DMS153 treated with DMSO at 0.1 percent for 48 hours (cell line): ENCODE measurements around the gene HIBCH.
A peak's percentile ranks its signal among the peaks of the same experiment; 100 is the strongest.
"Not testable (repeated sequence)": the region's sequence is repeated elsewhere in the genome, so short reads cannot be mapped to it uniquely, and the experiment has no call there.

Experiments
- DNase-seq: peaks from one replicate; lab custom pipeline; 2025; ENCODE audit not compliant: unreplicated experiment; lab: John Stamatoyannopoulos, UW

HIBCH gene

DNA sequence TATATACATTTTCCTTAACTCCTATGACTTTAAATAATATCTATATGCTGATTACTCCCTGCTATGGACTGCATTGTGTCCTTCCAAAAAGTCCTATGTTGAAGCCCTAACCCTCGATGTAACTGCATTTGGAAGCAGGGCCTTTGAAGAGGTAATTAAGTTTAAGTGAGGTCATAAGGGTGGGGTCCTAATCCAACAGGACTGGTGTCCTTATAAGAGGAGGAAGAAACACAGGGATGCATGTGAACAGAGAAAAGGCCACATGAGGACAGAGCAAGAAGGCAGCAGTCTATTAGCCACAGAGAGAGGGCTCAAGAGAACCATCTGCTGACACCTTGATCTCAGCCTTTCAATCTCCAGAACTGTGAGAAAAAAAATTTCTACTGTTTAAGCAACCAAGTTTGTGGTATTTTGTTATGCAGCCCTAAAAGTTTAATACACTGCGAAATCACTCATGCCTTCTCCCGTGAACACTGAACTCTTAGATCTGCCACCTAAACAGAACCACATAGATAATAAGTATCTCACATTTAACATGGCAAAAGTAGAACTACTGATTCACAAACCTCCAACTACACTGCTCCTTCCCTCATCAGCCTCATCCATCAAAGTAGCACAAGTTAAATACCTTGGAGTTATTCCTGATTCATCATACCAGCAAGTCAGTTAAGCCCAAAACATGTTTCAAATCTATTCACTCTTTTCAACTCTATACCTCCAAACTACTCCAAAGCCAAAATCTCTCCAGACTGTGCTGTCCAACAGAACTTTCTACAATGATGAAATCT is 65.4 kb downstream of the HIBCH start:
- DNase-seq, result no peak

DNA sequence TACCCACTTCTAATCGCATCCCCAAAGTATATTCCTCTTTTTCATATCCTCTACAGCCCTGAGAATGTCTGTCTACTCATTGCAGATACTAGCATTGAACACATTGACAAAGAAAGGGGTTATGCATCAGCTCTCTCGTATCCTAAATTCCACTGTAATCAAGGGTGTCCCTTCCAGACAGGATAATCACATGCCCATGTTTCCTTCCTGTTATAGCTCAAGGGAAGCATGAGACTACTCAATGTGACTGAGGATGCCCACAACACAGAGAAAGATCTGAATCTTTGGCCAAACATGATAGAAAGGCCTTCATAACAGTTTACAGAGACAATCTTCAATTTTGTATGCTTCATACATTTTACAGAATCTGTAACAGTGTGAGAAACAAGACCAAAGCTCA is 69.2 kb downstream of the HIBCH start:
- no peak for DNase-seq

DNA sequence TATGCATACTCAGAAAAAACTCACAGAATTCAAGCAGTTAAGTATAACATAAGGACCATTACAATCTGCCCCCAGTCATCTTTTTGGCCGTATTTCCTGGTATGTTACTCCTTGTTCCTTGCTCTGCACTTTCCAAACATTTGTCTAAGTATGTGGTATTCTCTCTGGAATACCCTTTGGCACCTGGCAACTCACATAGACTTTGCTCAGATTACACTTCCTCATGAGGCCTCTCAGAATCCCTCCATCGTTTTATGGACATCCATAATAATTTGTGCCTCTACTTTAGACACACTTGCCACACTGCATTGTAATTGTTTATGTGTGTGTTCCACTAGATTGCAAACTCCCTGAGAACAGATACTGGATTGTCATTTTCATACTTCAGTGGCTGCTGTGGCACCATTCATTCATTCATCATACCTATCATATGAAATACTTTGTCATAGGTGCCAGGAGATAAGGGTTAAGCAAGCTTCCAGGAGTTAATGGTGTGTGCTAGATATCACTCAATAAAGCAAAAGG is 84.0 kb downstream of the HIBCH start:
- no peak for DNase-seq

DNA sequence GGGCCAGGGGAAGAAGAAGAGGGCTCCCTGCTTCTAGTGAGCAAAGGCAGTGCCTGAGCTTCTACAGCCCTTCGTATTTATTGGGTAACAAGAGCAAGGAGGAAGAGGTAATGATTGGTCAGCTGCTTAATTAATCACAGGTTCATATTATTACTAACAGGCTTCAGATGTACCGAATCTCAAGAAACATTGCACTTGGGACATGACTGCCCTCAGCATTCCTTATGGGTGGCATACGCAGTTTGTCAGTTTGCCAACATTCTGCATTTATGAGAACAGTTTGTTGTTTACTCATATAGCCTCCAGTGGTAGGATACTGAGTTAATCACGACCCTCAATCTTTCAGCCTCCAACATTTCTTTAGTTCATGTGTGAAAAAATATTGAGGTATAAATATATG is 84.5 kb downstream of the HIBCH start:
- DNase-seq, result no peak

DNA sequence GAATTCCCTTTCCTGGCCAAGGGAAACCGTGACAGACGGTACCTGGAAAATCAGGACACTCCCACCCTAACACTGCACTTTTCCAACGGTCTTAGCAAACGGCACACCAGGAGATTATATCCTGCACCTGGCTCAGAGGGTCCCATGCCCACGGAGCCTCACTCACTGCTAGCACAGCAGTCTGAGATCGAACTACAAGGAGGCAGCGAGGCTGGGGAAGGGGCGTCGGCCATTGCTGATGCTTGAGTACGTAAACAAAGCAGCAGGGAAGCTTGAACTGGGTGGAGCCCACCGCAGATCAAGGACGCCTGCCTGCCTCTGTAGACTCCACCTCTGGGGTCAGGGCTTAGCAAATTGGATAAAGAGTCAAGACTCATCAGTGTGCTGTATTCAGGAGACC is 95.6 kb downstream of the HIBCH start:
- not testable (repeated sequence) for DNase-seq

DNA sequence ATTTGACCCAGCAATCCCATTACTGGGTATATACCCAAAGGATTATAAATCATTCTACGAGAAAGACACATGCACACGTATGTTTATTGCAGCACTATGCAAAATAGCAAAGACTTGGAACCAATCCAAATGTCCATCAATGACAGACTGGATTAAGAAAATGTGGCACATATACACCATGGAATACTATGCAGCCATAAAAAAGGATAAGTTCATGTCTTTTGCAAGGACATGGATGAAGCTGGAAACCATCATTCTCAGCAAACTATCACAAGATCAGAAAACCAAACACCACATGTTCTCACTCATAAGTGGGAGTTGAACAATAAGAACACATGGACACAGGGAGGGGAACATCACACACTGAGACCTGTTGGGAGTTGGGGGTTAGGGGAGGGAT is 96.9 kb downstream of the HIBCH start:
- not testable (repeated sequence) for DNase-seq

DNA sequence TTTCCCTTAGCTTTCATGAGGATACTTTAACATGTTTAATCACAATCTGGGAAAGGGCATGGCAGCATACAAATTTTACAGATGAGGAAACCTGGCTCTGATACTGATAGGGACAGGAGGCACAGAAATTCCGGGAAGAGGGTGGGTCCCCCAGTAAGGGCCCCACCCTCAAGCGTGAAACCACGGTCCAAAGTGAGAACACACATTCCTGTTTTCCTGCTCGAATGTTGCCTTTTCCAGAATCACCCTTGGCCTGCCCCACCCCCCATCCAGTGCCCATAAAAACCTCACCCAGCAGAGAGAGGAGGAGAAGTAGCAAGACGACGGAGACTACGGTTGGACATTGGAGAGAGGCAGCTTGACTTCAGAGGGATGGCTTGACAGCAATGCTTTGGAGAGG is 98.2 kb downstream of the HIBCH start:
- no peak for DNase-seq

DNA sequence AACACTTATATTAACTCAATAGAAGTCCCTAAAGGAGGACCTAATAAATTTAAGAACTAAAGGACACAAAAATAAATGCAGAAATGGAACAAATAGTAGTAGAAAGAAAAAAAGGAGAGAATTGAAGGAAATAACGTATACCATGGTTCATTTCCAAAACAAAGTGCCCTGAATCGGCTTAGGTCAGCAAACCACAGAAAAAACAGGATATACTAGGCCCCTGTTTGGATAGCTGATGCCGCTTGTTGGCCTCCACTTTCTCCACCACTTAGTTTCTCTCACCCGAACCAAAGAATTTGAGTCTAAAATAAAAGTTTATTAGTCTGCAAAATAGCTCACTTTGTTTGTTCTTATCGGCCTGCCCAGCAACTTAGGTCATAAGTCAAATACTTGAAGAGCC is 100.4 kb downstream of the HIBCH start:
- no peak for DNase-seq

DNA sequence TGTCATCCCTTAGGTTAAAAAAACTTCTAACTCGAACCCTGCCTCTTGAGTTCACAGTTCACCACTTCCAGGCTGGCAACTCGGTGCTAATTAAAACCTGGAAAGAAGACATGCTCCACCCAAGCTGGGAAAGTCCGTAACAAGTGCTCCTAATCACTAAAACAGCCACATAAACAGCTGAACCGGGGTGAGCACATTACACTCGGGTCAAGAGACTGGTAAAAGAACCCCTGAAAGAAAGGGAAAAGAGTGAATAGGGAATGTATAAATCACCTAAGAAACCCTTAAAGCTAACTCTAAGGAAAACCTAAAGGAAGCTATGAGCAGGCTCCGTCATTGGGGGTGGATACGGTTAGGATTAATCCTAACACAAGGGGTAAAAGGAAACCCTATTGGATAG is 102.0 kb downstream of the HIBCH start:
- DNase-seq, result no peak

DNA sequence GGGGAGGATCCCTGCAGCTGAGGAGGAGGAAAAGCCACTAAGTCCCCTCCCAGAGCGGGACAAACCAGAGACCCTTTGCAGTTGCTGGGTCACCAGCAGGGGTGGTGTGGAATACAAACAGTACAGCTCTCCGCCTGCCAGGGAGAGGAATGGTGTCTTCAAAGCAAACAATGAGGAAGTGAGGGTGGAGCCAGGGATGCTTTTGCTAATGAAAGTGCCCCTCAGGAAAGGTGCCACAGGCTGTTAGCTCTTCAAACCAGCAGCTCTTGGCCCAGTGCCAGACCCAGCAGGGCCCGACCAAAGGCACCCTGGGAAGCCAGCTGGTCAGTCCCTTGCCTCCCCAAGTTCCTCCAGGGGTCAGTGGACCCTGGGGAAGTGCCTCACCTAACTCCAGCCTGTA is 102.8 kb downstream of the HIBCH start:
- peak; percentile 16 for DNase-seq

DNA sequence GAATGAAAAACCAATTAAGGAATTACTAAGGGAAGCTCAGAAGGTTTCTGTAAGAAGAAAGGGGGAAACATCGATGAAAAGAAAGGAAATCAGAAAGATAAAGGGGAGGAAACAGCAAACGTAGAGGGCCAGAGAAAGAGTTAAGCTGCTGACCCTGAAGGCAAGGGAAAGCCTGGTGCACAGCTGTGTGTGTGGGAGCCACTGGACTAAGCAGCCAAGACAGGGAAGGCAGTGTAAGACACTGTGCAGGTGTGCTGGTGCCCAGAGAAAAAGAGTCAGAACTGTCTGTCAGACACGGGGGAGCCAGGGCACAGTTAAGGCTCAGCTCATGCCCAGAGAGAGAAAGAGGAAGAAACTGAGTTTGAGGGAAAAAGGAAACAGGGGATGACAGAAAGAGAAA is 104.0 kb downstream of the HIBCH start:
- DNase-seq, result no peak

DNA sequence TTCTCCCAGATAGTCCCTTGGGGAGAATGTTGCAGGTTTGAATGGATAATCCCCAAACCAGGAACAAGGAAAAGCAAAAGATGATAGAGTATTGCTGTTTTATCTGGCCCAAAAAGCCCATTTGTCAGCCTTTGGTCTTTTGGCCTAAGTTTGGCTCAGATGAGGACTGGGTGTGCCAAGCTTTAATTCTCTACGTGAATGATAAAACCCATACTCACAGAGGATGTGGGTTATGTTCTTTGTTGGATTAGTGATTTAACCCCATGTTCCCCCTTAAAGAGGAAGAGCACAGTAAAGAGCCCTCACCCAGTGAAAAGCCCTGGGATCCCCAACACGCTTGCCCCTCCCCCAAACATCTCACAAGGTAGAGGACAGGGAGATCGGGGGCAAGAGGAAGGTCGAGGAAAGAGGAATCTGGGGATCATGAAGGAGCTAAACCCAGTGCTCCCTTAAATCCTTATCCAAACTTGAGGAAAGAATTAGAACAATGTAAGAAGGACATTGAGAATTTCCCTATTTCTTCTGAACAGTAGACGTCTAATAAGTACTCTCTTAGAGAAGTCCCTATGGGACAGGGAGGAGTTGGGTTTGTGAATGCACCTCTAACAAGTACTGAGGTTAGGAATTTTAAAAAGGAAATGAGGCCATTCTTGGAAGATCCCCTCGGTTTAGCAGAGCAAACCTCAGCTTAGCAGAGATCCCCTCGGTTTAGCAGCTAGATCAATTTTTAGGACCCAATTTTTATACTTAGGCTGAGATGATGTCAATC is 105.0 kb downstream of the HIBCH start:
- DNase-seq, result no peak

DNA sequence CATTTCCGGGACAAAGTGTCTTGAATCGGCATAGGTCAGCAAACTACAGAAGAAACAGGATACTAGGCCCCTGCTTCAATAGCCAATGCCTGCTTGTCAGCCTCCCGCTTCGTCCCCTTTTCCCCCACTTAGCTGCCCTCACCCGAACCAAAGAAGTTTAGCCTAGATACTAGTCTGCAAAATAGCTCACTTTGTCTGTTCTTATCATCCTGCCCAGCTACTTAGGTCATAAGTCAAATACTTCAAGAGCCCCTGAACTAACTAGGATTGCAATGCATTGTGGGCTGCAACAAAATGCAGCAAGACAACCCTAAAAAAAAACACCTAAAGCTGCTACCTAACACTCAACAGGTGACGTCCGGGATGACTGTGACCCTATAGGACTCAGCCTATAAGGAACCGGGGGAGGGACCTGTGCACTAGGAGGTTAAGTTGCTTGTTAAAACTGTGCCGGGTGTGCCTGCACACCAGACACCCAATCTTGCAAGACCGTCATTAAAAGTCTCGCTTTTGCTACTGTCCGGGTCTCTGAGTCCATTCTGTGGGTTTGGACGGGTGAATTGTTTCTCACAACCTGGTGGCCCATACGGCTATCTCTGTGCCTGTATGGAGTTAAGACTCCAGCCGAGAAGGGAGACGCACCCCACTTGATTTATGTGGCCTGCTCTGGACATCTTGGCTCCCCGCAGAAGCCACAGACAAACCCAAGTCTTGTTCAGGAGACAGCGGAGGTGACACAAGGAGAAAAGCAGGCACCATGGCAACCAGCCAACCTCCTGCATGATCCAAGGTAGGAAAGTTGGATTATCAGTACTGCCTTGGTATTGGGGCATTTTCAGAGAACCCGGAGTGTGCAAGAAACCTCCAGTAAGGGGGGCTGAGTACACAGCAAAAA is 105.9 kb downstream of the HIBCH start:
- no peak for DNase-seq

DNA sequence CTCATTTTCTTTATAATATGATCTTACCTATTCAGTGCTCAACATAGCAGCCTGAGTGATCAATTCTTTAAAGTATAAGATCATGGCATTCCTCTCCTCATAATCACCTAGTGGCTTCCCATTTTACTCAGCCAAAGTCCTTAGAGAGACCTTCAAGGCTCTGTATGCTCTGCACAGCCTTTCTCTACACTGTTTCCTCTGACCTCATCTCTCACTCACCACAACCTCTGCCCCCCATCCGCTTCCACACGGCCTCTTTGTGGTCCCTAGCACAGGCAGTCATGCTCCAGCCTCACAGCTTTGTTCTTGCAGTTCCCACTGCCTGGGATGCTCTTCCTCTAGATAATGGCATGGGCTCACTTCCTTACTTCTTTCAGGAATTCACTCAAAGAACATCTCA is 109.2 kb downstream of the HIBCH start:
- DNase-seq, result no peak

DNA sequence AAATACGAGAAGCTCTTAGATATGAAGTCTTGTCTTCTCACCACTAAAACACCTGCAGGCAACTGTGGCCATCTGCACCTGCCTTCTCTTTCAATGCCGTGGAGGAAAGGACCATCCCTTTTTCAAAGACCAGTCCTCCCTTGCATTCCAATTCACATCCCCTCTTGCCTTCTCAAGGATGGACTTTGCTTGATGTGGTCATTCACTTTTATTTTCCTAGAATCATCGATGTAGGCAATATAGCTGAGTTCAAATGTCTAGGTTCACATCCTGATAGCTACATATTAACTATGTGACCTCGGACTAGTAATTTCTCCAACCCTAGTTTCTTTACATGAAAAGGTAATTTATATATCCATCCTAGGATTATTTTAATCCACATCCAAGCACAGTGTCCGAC is 110.1 kb downstream of the HIBCH start:
- DNase-seq, result no peak

DNA sequence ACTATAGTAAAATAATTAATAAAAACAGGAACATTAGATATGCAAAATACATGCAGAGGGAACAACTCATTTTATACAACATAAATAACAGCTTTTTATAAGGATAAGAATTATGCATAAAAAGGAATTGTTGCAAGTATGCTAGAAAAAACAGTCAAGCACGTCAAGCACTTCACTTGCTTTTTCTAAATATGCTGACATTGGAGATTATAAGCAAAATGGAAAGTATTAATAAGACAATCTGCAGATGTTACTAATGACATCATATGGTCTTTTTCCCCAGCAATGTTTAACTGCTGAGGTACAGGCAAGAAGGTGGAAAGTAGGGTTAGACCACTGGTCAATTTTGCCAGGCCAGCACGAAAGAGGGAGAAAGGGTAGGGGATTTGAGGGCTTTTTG is 111.7 kb downstream of the HIBCH start:
- no peak for DNase-seq

DNA sequence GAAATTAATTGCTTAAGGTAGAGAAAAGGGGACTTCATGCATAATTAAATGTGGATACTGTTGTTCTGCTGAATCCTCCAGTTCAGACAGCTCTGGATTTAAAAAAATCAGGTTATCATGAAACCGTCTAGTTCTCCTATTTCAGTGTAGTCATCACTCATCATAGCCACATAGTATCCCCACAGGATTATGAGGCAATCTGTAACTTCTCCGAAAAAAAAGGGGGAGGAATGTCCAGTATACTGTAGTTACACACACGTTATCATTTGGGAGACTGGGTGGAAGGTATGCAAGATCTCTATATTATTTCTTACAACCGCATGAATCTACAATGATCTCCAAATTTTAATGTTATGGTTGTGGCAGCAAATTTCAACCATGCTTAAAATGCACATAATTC is 114.0 kb downstream of the HIBCH start:
- DNase-seq, result no peak

DNA sequence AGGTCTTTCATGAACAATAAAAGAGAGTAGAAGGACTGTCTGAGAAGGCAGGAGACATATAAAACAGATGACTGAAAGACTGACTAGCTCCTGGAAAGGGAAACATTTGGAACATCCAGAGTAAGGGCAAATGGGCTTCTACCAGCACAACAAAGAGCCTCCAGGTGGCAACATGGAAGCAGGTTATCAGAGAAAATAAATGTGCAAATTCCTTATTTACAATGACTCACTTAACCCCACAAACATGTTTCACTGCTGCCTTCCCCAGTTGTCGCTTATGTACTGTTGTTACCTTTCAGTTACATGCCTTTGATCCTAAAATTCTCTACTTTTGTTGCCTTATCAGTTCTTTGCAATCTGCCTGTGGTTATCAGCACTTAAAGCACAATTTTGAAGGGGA is 117.0 kb downstream of the HIBCH start:
- no peak for DNase-seq

DNA sequence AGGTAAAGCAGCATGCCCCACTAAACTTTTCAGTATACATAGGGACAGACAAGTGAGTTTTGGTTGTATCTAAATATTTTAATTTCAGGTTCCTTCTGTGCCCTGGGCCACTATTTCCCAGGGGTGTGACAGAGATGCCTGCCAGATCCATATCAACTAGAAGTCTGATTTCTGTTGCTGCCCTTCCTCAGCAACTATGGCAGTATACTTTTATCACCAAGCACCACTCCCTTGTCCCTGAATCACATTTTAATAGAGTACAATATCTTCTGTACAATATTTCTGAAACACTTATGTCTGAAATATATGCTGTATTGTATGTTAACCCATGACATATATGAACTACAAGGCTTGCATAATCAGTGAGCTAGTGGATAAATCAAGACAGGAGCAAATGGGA is 117.6 kb downstream of the HIBCH start:
- DNase-seq, result no peak

DNA sequence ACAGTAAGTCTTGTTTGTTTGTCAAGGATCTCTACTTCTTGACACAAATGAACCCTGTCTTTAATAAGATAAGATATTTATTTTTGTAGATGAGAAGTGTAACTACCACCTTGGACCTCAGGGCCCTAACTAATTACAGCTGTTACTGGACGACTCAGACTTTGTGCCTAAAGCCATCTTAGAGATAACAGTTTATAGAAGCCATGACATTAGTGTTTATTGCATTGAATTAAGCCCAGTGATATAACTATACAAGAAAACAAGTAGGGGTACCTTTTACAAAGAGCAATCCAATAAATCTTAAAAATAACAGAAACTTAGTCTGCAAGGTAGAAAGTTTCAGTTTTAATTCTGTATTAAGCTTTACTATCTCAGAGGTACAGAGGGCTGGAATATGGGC is 119.0 kb downstream of the HIBCH start:
- DNase-seq, result no peak

DNA sequence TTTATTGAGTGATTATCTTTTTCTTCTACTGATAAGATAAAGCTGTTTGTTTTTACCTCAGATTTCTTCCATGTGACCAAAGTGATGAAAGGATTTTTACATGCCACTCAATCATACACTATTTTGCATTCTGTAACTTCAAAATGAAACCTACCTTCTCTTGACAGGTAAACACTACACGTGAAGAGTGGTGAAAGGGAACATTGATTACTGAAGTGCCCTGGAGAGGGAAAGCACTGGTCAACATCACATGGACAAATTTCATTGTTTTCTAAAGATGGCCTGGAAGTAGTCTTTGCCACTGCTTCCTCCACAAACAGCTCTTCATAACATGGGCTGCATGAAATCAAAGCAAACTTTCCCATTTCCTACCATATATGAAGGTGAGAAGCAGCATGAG is 120.1 kb downstream of the HIBCH start:
- no peak for DNase-seq
